ENCODE measurements around the gene P2RY12.

- TF ChIP-seq, protein P1, sequence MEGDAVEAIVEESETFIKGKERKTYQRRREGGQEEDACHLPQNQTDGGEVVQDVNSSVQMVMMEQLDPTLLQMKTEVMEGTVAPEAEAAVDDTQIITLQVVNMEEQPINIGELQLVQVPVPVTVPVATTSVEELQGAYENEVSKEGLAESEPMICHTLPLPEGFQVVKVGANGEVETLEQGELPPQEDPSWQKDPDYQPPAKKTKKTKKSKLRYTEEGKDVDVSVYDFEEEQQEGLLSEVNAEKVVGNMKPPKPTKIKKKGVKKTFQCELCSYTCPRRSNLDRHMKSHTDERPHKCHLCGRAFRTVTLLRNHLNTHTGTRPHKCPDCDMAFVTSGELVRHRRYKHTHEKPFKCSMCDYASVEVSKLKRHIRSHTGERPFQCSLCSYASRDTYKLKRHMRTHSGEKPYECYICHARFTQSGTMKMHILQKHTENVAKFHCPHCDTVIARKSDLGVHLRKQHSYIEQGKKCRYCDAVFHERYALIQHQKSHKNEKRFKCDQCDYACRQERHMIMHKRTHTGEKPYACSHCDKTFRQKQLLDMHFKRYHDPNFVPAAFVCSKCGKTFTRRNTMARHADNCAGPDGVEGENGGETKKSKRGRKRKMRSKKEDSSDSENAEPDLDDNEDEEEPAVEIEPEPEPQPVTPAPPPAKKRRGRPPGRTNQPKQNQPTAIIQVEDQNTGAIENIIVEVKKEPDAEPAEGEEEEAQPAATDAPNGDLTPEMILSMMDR (IDR thresholded peaks at IDR 0.05) = no peak
- TF ChIP-seq POLR2A (IDR thresholded peaks at IDR 0.05) = no peak
These were observed 32.9 kb downstream of the P2RY12 start for GRCh38 chr3:151351648-151352047.
